ENCODE measurements around the gene SOBP.

Gene SOBP

GRCh38 chr6:107699254-107699653, 209.3 kb downstream of the SOBP start:
- no peak for DNase-seq

- DNase-seq, result no peak
These were observed 209.9 kb downstream of the SOBP start for GRCh38 chr6:107699697-107700325.

DNA sequence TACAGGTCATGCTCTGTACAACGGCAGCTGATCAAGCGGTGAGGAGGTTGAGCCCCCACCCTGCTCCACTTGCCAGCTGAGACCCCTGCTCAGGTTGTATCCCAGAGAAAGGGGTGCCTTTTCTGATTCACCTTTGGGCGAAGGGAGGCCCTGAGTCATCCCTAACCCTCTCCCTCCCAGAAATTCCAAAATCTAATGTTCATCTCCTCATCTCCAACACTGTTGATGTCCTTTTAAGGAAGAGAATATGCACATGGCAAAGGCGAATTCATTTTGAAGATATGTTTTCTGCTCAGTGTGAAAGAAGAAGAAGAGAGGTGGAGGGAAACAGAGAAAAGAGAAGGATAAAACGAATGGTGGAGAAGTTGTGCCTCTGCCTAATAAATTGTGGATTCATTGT, 213.7 kb downstream of the SOBP start:
- DNase-seq, result no peak

DNA sequence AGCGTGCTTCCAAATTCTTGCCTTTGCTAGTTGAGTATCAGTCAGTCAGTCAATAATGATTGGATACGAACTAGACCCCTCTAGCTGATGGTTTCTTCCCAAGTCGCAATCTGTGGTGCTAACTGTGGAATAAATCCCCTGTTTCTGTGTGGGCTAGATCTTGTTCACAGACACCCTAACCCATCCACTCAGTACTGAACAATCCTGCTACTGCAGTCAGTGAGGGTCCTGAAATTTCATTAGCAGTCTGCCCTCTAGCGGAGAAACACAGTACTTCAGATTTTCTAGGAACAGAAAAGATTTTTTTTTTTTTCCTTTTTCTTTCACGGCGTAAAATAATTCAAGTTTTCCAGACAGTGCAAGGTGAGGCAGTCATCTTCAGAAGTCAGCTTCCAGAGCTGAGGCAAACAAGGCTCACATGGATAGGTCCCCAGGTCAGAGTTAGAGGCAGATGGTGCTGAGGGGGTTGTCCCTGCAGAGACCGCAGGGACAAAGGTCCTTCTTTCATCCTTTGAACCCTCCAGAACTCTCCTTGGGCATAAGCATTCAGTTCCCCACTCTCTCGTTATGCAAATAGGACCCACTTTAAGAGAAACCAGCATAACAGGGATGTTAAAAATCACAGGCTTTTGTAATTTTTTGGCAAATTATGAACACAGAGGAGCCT, 214.6 kb downstream of the SOBP start:
- peak in 1 of 2 donors; percentile 55 for DNase-seq

GRCh38 chr6:107706516-107707115, 216.7 kb downstream of the SOBP start:
- no peak for DNase-seq

DNA sequence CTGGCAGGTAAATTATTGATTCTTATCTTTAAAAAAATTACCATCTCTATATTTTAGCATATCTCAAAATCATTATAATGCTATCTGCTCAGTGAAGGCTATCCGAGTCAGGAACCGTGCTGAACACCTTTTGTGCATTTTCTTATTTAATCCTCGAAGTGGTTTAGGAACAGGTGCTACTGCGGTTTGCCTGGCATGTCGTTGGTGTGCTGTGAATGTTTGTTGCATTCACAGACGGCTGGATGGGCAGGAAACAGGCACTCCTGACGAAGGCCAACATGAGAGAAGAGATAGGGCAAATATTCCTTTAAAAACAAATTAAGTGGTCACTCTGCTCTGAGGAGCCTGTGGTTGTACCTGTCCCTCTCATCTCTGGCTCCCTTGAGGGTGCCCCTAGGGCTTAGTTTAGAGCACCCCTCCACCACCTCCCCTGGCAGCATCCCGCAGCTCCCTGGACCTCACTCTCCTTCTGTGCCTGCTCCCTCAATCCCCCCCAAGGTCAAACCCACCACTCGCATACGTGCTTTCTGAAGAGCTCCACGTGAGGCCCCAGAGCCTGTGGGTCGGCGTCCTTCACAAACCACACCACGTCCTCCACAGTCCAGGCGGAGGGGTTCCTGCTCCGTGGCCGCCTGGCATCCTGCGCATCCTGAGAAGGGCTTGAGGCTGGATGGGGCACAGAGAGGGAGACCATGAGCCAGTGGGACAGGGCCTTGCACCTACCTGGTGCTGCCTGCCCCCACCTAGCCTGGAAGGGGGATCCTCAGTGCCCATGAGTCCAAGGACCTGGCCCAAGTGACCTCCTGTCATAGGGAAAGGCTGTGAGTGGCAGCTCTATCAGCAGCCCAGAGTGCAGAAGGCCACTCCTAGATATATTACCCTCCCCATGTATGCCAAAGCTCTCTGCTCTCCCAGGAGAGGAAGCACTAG, 217.7 kb downstream of the SOBP start:
- DNase-seq, result no peak

- no peak for DNase-seq
These were observed 218.5 kb downstream of the SOBP start for GRCh38 chr6:107708435-107708834.

GRCh38 chr6:107709341-107709740, 219.4 kb downstream of the SOBP start:
- DNase-seq, result no peak
